Ovary (tissue), 3 donors: ENCODE measurements around the gene TULP4.

Source experiments
- CTCF ChIP-seq, 3 donors: fragments of 450-650 bp in 2 of 3; fragments of 200-600 bp in 1 of 3; IDR thresholded peaks; one replicate each; pipeline versions ENCODE4 v1.5.1 to v1.8.0; 2016 to 2022; ENCODE audit warnings: antibody characterized with exemption in 3 of 3, mild to moderate bottlenecking in 1 of 3
- POLR2A ChIP-seq: fragments of 450-650 bp; IDR thresholded peaks from one replicate; pipeline ENCODE4 v1.6.1; 2017; ENCODE audit warnings: antibody characterized with exemption, mild to moderate bottlenecking, moderate library complexity
- donor health status: DM: no; HTN: no; CAD: no.

- TF ChIP-seq POLR2A (no peak), CTCF (IDR thresholded peaks at IDR 0.05) (no peak)
Observed at GRCh38 chr6:158442306-158442705, 130.0 kb downstream of the TULP4 start.
